Measurements from ENCODE around the gene CCL17. TPM values are rescaled to one million over a fixed set of nuclear protein-coding genes. Genes with fewer than 3 reads are reported as not detected.

Gene CCL17
- total RNA-seq, 2 donors from 2014 or later, result not detected

GRCh38 chr16:57401943-57402640, 2.5 kb upstream of the CCL17 start:
- H3K27me3 ChIP-seq, result no peaks in the 10 kb centered on the region
- H3K4me3 ChIP-seq, result no peak overlapping the region
- H3K9me3 ChIP-seq, result no peaks in the 10 kb centered on the region
- TF ChIP-seq, protein P1, sequence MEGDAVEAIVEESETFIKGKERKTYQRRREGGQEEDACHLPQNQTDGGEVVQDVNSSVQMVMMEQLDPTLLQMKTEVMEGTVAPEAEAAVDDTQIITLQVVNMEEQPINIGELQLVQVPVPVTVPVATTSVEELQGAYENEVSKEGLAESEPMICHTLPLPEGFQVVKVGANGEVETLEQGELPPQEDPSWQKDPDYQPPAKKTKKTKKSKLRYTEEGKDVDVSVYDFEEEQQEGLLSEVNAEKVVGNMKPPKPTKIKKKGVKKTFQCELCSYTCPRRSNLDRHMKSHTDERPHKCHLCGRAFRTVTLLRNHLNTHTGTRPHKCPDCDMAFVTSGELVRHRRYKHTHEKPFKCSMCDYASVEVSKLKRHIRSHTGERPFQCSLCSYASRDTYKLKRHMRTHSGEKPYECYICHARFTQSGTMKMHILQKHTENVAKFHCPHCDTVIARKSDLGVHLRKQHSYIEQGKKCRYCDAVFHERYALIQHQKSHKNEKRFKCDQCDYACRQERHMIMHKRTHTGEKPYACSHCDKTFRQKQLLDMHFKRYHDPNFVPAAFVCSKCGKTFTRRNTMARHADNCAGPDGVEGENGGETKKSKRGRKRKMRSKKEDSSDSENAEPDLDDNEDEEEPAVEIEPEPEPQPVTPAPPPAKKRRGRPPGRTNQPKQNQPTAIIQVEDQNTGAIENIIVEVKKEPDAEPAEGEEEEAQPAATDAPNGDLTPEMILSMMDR (IDR thresholded peaks at IDR 0.05), result no peak
- H3K27ac ChIP-seq, result no peak overlapping the region
- no peaks in the 10 kb centered on the region for H3K4me1 ChIP-seq
- no peaks in the 10 kb centered on the region for H3K36me3 ChIP-seq
- DNase-seq (ENCODE audit: low spot score), result no peak

GRCh38 chr16:57405097-57405496, 530 bp downstream of the CCL17 start:
- Histone ChIP-seq H3K36me3 (no peaks in the 10 kb centered on the region), H3K9me3 (no peaks in the 10 kb centered on the region), H3K4me1 (peaks cover 0 to 9% of the 10 kb centered on the region in 2 donors), H3K27me3 (no peaks in the 10 kb centered on the region), H3K27ac (no peak overlapping the region), H3K4me3 (no peak overlapping the region)
- no peak for DNase-seq (ENCODE audit: low spot score)
- TF ChIP-seq, protein P1 (IDR thresholded peaks at IDR 0.05), result no peak

DNA sequence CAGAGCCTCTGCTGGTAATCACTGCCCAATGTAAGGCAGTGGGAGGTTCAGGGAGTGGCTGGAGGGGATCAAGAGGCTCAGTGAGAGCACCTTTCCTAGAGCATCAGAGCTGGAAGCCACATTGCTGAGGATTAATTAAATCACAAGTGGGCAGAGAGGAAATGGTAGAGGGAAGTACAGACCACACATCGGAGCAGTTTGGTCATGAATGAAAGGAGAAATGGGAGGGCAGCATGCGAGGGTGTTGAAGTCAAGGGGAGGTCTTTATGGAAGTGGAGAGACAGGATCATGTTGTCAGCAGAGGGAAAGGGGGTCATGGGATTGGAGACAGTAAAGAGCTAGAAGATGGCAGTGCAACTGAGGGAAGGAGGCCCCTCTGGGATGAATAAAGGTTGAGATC, 2.3 kb downstream of the CCL17 start:
- H3K4me1 ChIP-seq, result peaks cover 0 to 16% of the 10 kb centered on the region in 2 donors
- H3K27ac ChIP-seq, result no peak overlapping the region
- no peaks in the 10 kb centered on the region for H3K27me3 ChIP-seq

DNA sequence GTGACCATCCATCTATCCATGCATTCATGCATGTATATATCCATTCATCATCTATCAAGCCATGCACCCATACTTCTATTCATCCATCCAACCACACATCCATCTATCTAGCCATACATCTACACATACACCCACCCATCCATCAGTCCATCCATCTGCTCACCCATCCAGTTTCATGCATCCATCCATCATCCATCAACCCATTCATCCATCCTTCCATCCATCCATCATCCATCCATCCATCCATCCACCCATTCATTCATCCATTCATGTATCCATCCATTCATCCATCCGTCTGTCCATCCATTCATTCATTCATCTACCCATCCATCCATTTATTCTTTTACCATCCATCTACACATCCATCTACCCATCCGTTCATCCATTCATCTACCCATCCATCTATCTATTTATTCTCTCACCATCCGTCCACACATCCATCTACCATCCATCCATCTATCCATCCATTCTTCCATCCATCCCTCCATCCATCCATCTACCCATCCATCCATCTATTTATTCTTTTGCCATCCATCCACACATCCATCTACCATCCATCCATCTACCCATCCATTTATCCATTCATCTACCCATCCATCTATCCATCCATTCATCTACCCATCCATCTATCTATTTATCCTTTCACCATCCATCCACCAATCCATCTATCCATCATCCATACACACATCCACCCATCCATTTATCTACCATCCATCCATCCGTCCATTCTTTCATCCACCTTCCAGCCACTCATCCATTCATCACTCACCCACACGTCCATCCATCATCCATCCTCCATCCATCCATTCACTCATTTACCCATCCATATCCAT, 3.2 kb downstream of the CCL17 start:
- H3K9me3 ChIP-seq, result no peaks in the 10 kb centered on the region
- H3K27me3 ChIP-seq, result no peaks in the 10 kb centered on the region
- TF ChIP-seq, protein P1 (IDR thresholded peaks at IDR 0.05), result no peak
- no peaks in the 10 kb centered on the region for H3K36me3 ChIP-seq
- H3K4me1 ChIP-seq, result peaks cover 0 to 16% of the 10 kb centered on the region in 2 donors
- H3K27ac ChIP-seq, result no peak overlapping the region
- no peak overlapping the region for H3K4me3 ChIP-seq
- DNase-seq (ENCODE audit: low spot score), result no peak

More for the DNA sequence above, 2.3 kb downstream of the CCL17 start:
- no peak overlapping the region for H3K4me3 ChIP-seq
- H3K36me3 ChIP-seq, result no peaks in the 10 kb centered on the region
- no peak for DNase-seq (ENCODE audit: low spot score)
- TF ChIP-seq, protein P1 (IDR thresholded peaks at IDR 0.05), result no peak
- H3K9me3 ChIP-seq, result no peaks in the 10 kb centered on the region

GRCh38 chr16:57409065-57409464, 4.5 kb downstream of the CCL17 start:
- no peak for DNase-seq (ENCODE audit: low spot score)
- Histone ChIP-seq H3K9me3 (no peaks in the 10 kb centered on the region), H3K36me3 (no peaks in the 10 kb centered on the region), H3K27me3 (no peaks in the 10 kb centered on the region), H3K4me1 (peaks cover 0 to 16% of the 10 kb centered on the region in 2 donors), H3K27ac (peak overlapping the region; percentile 58 to 63), H3K4me3 (no peak overlapping the region)
- TF ChIP-seq, protein P1 (IDR thresholded peaks at IDR 0.05), result no peak
